NCI-H1105 treated with DMSO at 0.1 percent for 48 hours (cell line): ENCODE results near the gene GIPC3.
"Not testable (repeated sequence)": the region's sequence is repeated elsewhere in the genome, so short reads cannot be mapped to it uniquely, and the experiment has no call there.

Experiments used
- DNase-seq: peaks from one replicate; lab custom pipeline; 2025; lab: John Stamatoyannopoulos, UW

The GIPC3 gene

DNA sequence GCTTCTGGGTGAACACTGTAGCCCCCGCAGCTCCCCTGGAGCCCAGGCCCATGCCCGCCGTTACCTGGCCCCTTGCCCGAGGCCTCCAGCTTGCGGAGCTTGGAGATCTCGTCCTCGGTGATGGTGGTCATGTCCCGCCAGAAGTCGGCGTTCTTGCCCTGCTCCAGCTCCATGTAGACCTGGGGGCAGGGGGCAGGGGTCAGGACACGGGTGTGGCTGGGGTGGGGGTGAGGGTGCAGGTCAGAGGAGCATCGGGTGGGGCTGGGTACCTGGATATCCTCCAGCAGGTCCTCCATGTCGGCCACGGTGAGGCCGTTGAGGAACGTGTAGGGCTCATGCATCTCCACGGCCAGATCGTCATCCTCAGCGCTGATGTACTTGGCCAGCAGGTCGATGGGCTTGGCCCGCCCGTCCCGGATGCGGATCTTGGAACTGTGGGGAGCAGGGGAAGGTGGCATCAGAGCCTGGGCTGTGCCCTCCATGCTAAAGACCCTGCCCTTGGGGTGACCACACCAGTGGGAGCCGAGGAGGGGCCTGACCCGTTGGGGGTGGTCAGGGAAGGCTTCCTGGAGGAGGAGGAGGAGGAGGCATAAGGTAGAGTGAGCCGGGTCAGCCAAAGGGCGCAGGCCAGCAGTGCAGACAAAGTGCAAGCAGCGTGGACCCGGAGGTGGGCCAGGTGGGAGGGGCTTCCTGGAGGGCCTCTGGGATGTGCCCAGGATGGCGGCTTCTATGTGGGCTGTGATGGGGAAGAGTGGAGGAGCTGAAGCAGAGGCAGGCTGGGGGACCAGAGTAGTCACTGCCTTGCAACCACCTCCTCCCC, 33.7 kb downstream of the GIPC3 start:
- no peak for DNase-seq

DNA sequence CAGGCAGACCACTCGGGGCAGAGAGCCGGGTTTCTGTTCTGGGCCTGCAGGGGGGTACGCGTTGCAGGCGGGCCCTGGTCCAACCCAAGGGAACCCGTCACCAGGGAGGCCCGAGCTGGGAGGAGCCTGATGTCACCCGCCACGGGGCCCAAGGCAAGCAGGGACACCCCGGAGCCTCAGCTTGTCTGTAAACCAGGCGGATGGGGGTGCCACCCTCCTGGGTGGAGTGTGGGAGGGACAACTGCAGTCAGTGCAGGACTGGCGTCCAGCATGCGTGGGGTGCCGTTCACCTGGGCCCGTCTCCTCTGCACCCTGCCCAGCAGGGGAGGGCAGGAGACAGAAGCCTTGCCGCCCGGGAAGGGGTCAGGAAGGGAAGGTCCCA, 34.3 kb downstream of the GIPC3 start:
- no peak for DNase-seq

DNA sequence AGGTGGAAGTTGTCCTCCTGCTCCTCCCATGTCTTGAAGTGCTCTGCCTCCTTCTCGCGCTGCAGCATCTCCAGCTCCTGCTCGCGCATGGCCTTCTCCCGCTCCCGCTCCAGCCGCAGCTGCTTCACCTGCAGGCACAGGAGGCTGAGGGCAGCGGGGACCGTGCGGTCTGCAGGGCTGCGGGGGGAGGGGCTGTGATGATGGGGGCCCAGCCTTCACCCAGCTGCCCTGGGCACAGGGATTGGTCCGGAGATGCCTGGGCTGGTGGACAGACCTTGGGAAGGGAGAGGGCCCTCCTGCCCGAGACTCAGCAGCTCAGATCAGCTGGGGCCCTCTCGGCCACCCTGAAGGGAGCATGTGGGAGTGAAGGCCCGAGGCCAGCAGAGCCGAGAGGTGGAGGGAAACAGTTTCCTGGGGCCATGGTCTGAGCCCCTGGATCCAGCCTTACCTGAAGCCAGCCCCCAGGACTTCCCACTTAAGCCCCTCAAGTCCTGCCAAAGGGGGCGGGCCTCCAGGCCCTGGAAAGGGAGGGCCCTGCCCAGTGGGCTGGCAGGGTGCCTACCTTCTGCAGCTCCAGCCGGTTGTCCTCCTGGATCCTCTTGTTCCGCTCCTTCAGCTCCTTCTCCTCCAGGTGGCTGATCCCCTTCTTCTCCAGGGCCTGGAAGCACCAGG, 35.0 kb downstream of the GIPC3 start:
- no peak for DNase-seq

DNA sequence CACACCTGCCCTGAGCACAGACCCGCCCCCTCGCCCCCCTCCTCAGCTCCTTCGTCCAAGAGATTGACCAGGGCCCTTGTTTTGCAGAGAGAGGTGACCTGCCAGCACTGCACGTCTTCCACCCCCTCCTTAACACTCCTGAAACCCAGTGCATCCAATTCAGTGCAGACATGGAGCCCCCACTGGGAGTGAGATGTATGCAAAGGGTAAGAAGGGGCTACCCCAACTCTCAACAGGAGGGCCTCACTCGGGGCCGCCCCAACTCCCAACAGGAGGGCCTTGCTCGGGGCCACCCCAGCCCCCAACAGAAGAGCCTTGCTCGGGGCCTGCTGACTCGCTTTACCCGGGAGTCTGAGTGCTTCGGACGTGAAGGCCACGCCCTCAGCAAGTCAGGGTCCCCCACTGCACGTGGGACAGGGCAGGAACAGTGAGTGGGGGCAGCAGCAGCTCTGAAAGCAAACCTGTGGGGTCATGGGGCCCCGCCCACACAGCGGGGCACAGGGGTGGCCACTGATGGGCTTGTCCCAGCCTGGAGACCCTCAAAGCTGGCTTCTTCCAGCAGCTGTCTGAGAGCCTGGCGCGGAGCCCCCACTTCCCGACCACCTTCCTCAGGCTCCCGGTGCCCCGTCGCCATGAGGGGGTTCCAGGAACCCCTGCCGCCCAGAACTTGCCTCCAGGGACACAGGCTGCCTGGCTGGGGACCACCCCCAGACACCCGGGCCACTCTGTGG, 35.7 kb downstream of the GIPC3 start:
- no peak for DNase-seq

DNA sequence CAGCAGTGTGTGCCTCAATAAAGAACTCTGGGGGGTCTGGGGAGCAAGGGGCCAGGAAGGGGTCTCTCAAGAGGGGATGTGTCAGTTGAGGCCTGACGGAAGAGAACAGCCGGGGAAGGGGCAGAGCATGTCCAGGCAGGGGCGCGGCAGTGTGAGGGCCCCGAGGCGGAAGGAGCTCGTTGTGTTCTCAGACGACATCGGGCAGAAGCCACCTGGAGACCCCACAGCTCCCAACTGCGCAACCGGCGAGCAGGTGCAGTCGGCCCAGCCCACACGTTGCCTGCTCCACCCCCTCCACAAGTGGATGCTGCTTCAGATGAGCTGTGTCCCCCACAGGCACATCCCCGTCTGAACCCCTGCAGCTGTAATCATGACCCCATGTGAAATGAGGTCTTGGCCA, 36.4 kb downstream of the GIPC3 start:
- DNase-seq, result no peak

DNA sequence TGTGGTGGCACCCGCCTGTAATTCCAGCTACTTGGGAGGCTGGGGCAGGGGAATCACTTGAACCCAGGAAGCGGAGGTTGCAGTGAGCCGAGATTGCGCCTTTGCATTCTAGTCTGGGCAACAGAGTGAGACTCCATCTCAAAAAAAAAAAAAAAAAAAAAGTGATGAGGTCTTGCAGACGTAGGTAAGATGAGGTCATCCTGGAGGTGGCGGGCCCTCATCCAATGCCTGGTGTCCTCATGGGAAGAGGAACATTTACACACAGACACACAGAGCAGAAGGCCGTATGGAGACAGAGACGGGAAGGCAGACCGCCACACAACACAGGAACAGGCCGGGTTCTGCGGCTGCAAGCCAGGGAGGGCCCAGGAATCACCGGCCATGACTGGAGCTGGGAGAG, 36.9 kb downstream of the GIPC3 start:
- no peak for DNase-seq

DNA sequence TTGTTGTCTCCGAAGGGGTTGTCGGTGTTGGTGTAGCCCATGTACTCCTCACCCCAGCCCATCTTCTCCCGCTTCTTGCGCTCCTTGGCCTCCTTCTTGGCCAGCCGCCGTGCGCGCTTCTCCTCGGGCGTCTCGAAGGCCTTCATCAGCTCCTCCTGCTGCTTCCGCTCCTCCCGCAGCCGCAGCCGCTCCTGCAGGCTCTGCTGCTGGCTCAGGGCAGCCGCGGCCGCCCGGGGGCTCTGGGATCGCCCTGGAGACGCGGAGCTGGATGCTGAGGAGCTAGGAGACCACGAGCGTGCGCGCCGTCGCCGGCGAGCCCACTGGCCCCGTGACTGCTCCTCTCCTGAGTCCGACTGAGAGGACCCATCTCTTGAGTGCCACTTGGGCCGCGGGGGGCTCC, 38.4 kb downstream of the GIPC3 start:
- DNase-seq, result no peak

DNA sequence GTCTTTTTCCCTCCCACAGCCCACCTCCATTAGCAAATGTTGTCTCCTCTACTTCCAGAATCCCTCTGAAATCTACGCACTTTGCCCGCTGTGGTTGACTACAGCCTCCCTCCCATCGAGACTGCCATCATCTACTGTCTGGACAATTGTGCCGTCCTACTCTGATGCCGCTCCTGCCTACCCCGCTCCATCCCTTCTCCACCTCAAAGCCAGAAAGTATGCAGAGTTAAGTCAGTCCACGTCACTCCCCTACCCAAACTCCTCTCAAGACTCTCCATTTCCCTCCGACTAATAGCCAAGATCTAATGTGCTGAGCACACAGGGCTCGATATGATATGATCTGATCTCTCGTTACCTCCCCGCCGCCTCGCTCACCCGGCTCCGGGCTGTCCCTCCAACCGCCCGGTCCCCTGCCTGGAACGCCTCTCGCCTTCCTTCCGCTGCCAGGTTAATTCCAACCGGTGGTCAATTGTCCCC, 40.8 kb downstream of the GIPC3 start:
- DNase-seq, result no peak

DNA sequence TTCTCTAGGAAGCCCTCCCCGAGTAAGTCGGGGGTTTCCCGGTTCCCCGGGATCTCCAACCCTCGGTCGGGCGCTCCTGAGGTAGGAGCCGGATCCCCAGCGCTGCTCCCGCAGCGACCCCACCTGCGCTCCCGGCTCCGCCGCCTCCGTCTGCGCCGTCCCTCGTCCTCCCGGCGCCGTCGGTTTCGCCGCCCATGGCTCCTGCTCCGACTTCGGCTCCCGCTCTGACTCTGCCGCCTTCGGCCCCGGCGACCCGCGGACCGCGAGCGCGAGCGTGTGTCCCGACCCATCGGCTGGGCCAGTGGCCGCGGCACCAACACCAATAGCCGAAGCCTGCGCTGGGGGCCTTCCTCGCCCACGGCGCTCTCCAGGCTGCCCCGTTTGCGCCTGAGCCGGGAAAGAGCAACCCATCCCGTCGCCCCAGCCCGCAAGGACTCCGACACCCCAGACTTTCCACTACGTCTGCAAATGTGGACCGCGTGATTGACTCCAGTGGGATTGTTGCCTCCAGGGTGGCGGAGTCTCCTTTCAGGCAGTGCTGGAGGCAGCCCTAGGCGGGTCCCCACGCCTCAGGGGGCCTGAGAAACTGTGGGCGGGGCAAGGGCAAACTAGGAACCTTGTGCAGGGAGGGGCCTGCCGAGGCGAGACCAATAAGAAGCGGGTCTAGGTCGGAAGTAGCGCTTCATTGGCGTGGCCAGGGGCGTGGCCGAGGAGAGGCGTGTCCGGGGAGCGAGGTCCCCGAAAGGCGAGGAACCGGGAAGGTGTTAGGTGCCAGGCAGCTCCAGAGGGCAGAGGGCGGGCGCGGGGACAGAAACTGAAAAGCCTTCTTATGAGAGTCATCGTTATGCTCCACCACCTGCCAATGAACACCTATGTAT, 41.4 kb downstream of the GIPC3 start, which contains the start of gene CACTIN:
TSS of gene CACTIN (minus strand) at position 318 of the 878 bp plus-strand sequence. CDS start at position 290, 28 bp downstream.
- DNase-seq, result peak; percentile 98

DNA sequence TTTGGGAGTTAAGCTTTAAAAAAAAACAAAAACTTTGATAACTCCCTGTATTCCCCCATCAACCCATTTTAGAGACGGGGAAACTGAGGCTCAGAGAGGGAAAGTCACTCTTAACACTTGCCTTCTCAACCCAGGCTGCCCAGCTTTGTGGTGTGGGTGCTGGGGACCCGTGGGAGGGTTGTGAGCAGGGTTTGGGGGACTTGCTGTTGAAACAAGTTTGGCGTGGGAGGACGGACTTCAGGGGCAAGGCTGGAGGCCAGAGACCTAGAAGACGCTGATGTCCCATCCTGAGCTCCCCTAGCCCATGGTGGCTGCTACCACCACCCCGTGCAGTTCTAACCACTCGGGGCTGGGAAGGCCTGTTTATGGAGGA, 42.1 kb downstream of the GIPC3 start:
- no peak for DNase-seq

DNA sequence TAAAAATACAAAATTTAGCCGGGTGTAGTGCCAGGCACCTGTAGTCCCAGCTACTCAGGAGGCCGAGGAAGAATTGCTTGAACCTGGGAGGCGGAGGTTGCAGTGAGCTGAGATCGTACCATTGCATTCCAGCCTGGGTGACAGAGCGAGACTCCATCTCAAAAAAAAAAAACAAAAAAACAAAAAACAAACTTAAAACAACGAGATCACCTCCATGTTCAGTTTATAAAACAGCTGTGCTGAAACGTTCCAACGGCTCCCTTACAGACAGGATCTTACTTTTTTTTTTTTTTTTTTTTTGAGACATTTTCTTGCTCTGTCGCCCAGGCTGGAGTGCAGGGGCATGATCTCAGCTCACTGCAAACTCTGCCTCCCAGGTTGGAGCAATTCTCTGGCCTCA, 43.5 kb downstream of the GIPC3 start:
- DNase-seq, result not testable (repeated sequence)

DNA sequence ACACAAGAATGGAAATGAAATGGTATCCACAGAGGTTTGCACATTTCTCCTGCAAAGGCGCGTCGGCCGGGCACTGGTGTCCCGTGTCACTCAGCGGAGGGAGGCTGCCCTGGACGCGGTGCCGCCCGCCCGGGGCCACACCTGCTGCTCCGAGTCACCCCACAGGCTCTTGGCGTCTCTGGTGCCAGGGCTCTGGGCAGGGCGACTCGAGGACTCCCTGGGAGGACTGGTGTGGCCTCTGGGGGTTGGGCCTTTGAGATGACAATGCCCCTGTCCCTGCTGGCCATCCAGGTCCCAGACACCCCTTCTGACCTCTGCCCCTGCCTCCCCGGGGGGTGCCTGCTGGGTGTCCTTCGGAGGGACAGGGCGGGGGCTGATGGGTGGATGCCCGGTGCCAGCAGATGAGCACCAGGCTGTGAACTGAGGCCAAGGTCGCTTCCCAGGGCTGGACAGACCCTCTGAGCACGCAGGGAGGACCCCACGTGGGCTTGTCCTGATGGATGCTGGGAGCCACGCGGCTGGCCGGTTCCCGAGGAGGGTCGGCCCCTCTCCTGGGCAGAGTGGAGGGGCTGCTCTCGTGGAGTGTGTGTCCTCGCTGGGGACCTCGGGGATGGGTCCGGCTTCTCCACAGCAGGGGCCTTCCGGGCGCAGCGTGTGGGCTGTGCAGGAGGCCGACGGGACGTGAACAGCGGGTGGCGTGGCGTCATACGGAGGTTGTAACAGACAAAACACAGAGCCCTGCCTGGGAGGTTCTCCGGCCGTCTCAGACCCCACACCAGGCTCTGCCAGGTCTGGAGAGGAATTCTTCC, 46.0 kb downstream of the GIPC3 start:
- DNase-seq, result no peak

DNA sequence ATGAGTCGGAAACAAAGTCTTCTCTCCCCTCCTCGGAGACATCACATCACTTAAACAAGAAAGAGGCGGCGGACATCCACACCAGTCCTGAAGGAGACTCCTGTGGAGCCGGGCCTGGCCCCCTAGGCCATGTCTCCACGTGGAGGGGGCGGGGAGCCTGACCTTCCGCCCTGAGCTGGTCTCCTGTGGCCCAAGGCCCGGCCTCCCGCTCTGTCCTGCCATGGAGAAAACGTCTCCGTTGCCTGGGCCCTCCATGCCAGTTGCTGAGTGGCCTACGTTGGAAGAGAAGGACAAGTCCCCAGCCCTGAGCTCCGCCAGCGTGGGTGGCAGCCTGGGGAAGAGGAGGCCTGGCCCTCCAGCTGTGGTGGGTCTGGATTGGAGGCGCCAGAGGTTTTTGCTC, 46.8 kb downstream of the GIPC3 start:
- no peak for DNase-seq

DNA sequence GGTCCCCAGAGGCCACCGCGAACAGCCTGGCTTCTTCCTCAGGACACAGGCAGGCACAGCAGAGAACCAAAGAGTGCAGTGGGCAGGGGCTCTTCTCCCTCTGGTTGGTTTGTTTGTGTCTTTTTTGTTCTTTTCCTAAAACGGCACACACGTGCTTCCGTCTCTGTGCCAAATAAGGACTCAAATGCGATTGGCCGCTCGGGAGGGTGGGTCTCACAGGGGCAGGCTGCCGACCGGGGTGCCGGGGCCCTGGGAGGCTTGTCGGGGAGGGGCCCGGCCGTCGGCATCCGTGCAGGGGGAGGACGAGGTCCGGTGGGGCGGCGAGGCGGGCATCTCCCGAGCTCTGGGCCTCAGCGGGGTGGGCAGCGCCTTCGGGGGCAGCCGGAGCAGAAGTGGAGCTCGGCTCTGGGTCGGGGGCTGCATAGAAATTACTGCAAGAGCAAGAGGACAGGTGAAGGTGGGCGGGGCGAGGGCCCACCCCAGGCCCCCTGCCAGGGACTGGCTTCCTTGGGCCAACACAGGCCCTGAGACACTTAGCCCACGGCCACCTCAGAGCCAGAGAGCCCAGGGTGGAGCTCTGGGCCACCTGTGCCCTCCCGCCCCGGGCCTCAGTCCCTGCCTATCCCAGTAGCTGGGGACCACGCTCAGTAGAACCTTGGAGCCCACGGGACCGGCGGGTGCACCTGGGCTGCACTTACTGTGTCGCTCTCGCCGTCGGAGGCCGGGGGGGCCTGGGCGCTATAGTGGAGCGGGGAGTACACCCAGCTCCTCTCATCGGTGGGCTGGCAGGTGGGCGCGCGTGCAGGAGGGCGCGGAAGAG, 47.7 kb downstream of the GIPC3 start:
- no peak for DNase-seq

DNA sequence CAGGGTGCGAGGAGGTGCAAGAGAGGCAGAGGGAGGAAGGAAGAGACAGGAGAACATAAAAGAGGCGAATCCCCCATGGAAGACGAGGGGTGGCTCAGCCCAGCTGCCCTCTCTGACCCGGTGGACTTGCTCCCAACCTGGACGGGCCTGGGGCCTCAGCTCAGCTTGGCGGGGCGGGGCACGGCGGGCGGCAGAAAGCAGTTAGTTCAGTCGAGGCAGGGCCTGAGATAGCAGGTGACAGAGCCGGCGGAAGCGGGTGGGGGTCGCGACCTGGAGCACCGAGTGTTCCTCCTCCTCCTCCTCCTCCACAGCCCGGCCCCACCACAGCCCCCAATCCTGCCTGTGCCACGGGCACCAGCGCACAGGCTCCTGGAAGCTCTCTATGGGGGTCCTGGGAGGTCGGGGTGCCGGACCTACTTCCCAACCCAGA, 48.3 kb downstream of the GIPC3 start:
- no peak for DNase-seq

DNA sequence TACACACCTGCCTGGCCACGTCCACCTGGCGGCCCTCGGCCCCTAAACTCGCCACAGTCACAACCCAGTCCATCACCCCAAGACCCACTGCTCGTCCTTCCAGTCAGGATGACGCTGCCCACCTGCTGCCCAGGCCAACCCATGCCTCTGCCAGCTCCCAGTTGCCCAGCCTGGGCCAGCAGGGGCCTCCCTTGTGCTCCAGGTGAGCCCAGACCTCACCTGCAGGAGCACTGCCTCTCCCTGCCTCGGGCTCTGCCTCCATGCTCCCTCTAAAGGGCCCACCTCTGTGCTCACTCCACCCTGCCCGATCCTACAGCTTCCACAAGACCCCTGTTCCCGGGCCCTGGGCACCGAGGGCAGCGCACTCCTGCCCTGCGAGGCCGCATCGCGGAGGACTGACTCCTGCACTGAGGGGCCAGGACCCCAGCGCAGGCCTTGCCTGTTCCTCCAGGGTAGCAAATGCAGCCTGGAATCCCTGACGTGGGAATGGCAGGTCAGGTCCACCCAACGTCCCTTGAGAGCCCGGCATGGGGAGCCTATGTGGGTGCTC, 49.3 kb downstream of the GIPC3 start:
- no peak for DNase-seq

DNA sequence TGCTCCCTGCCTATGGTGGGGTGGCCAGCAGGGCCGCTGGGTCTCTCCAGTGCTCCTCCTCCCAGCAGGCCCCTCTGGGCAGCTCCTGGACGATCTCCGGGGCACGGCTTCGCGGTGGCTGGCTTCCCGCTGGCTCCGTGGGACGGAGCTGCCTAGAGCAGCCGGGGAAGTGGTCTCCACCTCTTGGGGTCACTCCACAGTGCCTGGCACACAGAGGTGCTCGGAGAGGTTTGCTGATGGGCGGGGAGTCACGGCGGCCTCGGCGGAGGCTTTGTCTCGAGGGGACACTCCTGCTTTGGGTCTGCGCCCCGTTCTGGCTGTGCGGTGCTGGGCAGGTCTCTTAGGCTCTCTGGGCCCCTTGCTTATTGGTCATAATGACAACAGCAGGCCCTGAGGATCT, 51.2 kb downstream of the GIPC3 start:
- no peak for DNase-seq

DNA sequence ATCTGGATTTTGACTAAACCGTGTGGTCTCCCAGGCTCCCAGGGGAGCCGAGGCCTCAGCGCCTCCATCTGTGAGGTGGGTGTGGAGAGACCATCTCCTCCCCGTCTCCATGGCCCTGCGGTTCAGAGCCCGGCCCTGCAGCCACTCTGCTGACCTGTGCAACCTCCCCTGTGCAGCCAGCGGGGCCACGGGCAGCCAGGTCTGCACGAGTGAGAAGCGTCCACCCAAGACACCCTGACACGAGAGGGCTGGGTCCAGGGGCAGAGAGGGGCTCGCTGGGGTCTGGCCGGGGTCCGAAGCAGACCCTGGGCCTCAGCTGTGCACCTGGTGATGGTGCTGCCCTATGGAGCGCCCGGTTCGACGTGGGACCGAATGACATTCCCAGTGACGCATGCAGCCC, 51.7 kb downstream of the GIPC3 start:
- DNase-seq, result no peak

DNA sequence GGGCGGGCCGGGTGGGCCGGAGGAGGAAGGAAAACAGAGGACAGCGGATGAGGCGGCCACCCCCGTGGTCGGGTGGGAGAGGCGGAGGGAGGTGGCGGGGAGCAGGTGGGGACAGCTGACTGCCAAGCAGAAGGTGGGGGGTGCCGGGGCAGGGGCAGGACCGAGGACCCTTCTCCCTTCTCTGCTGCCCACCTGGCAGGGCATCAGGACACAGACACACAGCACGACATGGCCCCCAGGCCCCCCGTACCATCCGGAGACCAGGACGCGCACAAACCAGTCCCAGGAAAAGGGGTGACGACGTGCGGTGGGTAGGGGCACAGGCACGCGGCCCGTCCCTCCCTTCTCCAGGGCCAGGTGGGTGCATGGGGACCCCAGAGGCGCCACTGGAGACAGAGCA, 52.3 kb downstream of the GIPC3 start:
- no peak for DNase-seq
